Measurements from ENCODE around the gene TPPP.

Gene TPPP

DNA sequence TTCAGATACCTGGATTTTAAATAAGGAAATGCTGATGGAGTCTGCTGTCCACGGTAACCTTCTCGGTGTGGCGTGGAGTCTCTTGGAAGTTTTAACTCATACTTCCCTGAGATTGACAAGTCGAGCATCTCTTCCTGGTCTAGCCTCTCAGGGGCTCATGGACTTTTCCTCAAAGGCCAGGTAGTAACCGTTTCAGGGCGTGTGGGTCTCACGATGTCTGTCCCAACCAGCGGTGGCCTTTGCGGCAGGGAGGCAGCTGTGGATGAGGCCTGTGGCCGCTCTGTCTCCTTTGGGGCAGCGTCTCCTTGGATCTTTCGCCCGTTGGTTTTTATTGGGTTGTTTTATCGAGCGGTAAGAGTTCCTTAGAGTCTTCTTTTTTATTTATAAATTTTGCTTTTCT, 48.2 kb downstream of the TPPP start:
- no peak for TF ChIP-seq FOXM1 (IDR thresholded peaks at IDR 0.05; ENCODE audit: borderline replicate concordance, low read depth)

DNA sequence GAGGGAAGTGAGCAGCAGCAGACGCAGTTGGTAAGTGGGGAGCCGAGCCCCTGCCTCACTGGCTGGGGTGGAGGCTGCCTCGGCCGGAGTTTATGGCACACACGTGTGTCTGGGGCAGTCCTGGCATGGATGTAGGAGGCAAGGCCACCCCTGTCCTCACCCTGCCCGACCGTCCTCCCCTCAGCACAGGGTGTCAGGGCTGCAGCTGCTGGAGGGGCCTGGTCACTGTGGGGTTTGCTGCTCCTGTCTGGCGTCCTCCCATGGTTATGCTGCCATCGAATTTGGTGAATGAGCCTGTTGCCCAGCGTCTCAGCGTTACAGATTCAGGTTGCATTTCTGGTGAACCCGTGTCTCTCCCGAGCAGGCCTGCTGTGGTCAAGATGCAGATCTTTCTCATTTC, 48.6 kb downstream of the TPPP start:
- TF ChIP-seq EP300 (IDR thresholded peaks at IDR 0.05; ENCODE audit: borderline replicate concordance): no peak
- TF ChIP-seq FOXM1 (IDR thresholded peaks at IDR 0.05; ENCODE audit: borderline replicate concordance, low read depth): no peak
- no peak for TF ChIP-seq YY1 (IDR thresholded peaks at IDR 0.05; ENCODE audit: low read depth)
- TF ChIP-seq RAD21 (IDR thresholded peaks at IDR 0.05; ENCODE audit: low read depth): no peak
- TF ChIP-seq, protein P1, sequence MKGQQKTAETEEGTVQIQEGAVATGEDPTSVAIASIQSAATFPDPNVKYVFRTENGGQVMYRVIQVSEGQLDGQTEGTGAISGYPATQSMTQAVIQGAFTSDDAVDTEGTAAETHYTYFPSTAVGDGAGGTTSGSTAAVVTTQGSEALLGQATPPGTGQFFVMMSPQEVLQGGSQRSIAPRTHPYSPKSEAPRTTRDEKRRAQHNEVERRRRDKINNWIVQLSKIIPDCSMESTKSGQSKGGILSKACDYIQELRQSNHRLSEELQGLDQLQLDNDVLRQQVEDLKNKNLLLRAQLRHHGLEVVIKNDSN (IDR thresholded peaks at IDR 0.05): no peak
- TF ChIP-seq EGR1 (IDR thresholded peaks at IDR 0.05): no peak
- no peak for TF ChIP-seq CREB1 (IDR thresholded peaks at IDR 0.05; ENCODE audit: low read depth)
- TF ChIP-seq, protein P2, sequence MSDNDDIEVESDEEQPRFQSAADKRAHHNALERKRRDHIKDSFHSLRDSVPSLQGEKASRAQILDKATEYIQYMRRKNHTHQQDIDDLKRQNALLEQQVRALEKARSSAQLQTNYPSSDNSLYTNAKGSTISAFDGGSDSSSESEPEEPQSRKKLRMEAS (IDR thresholded peaks at IDR 0.05): no peak
- TF ChIP-seq ZBTB7A (IDR thresholded peaks at IDR 0.05; ENCODE audit: low read depth): no peak
- TF ChIP-seq NFIC (IDR thresholded peaks at IDR 0.05): no peak
- no peak for TF ChIP-seq CEBPB (IDR thresholded peaks at IDR 0.05)
- TF ChIP-seq TAF1 (IDR thresholded peaks at IDR 0.05; ENCODE audit: low read depth): no peak
- no peak for TF ChIP-seq TCF12 (IDR thresholded peaks at IDR 0.05; ENCODE audit: low read depth)
- TF ChIP-seq TEAD4 (IDR thresholded peaks at IDR 0.05): no peak
- TF ChIP-seq, protein P3, sequence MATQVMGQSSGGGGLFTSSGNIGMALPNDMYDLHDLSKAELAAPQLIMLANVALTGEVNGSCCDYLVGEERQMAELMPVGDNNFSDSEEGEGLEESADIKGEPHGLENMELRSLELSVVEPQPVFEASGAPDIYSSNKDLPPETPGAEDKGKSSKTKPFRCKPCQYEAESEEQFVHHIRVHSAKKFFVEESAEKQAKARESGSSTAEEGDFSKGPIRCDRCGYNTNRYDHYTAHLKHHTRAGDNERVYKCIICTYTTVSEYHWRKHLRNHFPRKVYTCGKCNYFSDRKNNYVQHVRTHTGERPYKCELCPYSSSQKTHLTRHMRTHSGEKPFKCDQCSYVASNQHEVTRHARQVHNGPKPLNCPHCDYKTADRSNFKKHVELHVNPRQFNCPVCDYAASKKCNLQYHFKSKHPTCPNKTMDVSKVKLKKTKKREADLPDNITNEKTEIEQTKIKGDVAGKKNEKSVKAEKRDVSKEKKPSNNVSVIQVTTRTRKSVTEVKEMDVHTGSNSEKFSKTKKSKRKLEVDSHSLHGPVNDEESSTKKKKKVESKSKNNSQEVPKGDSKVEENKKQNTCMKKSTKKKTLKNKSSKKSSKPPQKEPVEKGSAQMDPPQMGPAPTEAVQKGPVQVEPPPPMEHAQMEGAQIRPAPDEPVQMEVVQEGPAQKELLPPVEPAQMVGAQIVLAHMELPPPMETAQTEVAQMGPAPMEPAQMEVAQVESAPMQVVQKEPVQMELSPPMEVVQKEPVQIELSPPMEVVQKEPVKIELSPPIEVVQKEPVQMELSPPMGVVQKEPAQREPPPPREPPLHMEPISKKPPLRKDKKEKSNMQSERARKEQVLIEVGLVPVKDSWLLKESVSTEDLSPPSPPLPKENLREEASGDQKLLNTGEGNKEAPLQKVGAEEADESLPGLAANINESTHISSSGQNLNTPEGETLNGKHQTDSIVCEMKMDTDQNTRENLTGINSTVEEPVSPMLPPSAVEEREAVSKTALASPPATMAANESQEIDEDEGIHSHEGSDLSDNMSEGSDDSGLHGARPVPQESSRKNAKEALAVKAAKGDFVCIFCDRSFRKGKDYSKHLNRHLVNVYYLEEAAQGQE (IDR thresholded peaks at IDR 0.05; ENCODE audit: low read depth): no peak

DNA sequence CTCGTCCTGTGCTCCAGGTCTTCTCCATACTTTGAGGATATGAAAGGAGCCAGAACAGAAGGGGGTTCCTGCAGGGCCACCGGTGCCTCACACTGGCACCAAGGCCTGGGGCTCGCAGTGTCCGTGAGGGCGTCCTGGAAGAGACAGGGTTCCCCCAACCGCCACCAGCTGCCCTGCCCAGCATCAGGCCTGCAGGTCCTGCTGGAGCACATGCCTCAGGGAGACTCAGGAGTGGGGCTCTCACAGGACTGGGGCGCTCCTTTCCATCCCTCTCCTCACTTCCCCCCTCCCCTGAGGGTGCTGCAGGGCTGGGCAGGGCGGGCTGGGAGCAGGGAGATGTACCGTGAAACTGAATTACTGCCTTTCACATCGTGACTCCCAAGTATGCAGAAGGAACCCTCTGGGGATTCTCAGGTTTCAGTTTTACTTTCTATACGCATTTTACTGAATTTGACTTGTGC, 49.3 kb downstream of the TPPP start:
- TF ChIP-seq ZBTB7A (IDR thresholded peaks at IDR 0.05; ENCODE audit: low read depth): no peak

DNA sequence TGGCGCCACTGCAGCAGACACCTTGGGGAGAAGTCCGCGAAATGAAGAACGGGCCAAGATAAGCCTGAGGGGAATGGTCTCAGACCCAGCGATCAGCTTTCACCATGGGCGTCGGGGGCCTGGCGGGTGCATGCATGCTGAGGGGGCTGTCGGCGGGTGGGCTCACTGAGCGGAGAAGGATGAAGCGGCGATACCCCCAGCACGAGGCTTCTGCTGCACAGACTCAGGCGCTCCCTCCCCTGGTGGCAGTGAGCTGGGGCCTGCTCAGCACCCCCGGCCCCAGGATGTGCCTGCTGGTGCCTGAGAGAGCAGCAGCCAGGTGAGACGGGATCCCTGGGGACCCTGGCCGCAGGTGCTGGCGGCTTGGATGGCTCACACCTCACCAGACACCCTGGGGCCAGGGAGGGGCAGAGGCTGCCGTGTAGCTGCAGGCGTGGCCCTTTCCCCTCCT, 49.8 kb downstream of the TPPP start:
- TF ChIP-seq, protein P1 (IDR thresholded peaks at IDR 0.05): no peak
- TF ChIP-seq YY1 (IDR thresholded peaks at IDR 0.05; ENCODE audit: low read depth) (no peak), CREB1 (IDR thresholded peaks at IDR 0.05; ENCODE audit: low read depth) (no peak), CEBPB (IDR thresholded peaks at IDR 0.05) (no peak), TCF12 (IDR thresholded peaks at IDR 0.05; ENCODE audit: low read depth) (no peak), RAD21 (IDR thresholded peaks at IDR 0.05; ENCODE audit: low read depth) (no peak), EP300 (IDR thresholded peaks at IDR 0.05; ENCODE audit: borderline replicate concordance) (no peak), EGR1 (IDR thresholded peaks at IDR 0.05) (no peak), NFIC (IDR thresholded peaks at IDR 0.05) (no peak), TEAD4 (IDR thresholded peaks at IDR 0.05) (no peak), TAF1 (IDR thresholded peaks at IDR 0.05; ENCODE audit: low read depth) (no peak), FOXM1 (IDR thresholded peaks at IDR 0.05; ENCODE audit: borderline replicate concordance, low read depth) (no peak), ZBTB7A (IDR thresholded peaks at IDR 0.05; ENCODE audit: low read depth) (no peak)
- TF ChIP-seq, protein P2 (IDR thresholded peaks at IDR 0.05): no peak
- TF ChIP-seq, protein P3 (IDR thresholded peaks at IDR 0.05; ENCODE audit: low read depth): no peak

DNA sequence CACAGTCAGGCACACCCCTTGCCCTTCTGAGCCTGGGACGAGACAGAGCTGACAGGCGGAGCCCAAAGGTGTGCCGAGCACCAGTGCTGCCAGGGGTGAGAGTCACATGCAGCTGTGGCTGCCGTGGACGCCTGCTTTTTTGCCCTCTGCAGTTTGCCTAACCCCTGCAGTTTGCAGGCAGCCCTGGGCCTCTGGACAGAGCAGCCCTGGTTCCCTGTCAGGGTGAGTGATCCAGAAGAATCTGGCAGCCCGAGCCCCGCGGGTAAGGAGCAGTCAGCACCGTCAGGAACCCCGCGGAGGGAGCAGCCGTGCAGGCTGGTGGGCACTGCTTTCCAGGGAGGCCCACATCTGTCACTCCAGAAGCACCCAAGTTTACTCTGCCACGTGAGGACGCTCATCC, 50.7 kb downstream of the TPPP start:
- TF ChIP-seq NFIC (IDR thresholded peaks at IDR 0.05) (no peak), CREB1 (IDR thresholded peaks at IDR 0.05; ENCODE audit: low read depth) (no peak), TCF12 (IDR thresholded peaks at IDR 0.05; ENCODE audit: low read depth) (no peak), EP300 (IDR thresholded peaks at IDR 0.05; ENCODE audit: borderline replicate concordance) (no peak), EGR1 (IDR thresholded peaks at IDR 0.05) (no peak), FOXM1 (IDR thresholded peaks at IDR 0.05; ENCODE audit: borderline replicate concordance, low read depth) (no peak), ZBTB7A (IDR thresholded peaks at IDR 0.05; ENCODE audit: low read depth) (no peak), RAD21 (IDR thresholded peaks at IDR 0.05; ENCODE audit: low read depth) (no peak), TEAD4 (IDR thresholded peaks at IDR 0.05) (no peak)
- TF ChIP-seq, protein P3 (IDR thresholded peaks at IDR 0.05; ENCODE audit: low read depth): no peak

Measured in Ishikawa (cell line).